SK-N-SH treated with all-trans-retinoic acid at 6 μM for 48 hours (cell line): ENCODE results near the gene SECISBP2.

Source experiments
- ATAC-seq: fragments of 200-7000 bp; cut with Tn5 transposase; 3 replicates; pipeline ENCODE4 v1.9.1; 2020; ENCODE audit warnings: mild to moderate bottlenecking, moderate library complexity
- BACH2 ChIP-seq: fragments of 250-450 bp; sonication (Bioruptor Pico); IDR thresholded peaks from 2 replicates; pipeline ENCODE4 v1.9.0; 2021; ENCODE audit warnings: mild to moderate bottlenecking, borderline replicate concordance
- CSDC2 ChIP-seq: fragments of 250-450 bp; sonication (Bioruptor Pico); IDR thresholded peaks from 2 replicates; pipeline ENCODE4 v1.5.0; 2020; ENCODE audit warnings: mild to moderate bottlenecking, moderate library complexity
- CSRNP3 ChIP-seq: fragments of 250-450 bp; sonication (Bioruptor Pico); IDR thresholded peaks from 2 replicates; pipeline ENCODE4 v1.5.1; 2021; ENCODE audit warnings: mild to moderate bottlenecking, moderate library complexity
- ESRRG ChIP-seq: fragments of 250-450 bp; sonication (Bioruptor Pico); IDR thresholded peaks from 2 replicates; pipeline ENCODE4 v1.6.1; 2021; ENCODE audit warnings: mild to moderate bottlenecking
- GLIS3 ChIP-seq: fragments of 250-450 bp; sonication (Bioruptor Pico); IDR thresholded peaks from 2 replicates; pipeline ENCODE4 v1.5.0; 2020; ENCODE audit warnings: mild to moderate bottlenecking, moderate library complexity
- ISL1 ChIP-seq: fragments of 250-450 bp; sonication (Bioruptor Pico); IDR thresholded peaks from 2 replicates; pipeline ENCODE4 v2.1.2; 2022; ENCODE audit warnings: mild to moderate bottlenecking, moderate library complexity
- PATZ1 ChIP-seq: fragments of 250-450 bp; sonication (Bioruptor Pico); IDR thresholded peaks from 2 replicates; pipeline ENCODE4 v1.8.0; 2020; ENCODE audit warnings: mild to moderate bottlenecking, moderate library complexity, borderline replicate concordance
- POU6F1 ChIP-seq: fragments of 250-450 bp; sonication (Bioruptor Pico); IDR thresholded peaks from 2 replicates; pipeline ENCODE4 v1.8.0; 2021; ENCODE audit warnings: low read depth, mild to moderate bottlenecking, moderate library complexity, borderline replicate concordance
- PPARA ChIP-seq: fragments of 250-450 bp; sonication (Bioruptor Pico); IDR thresholded peaks from 2 replicates; pipeline ENCODE4 v1.5.0; 2020; ENCODE audit warnings: mild to moderate bottlenecking, borderline replicate concordance
- RARB ChIP-seq: fragments of 250-450 bp; sonication (Bioruptor Pico); IDR thresholded peaks from 2 replicates; pipeline ENCODE4 v1.8.0; 2021; ENCODE audit warnings: mild to moderate bottlenecking, moderate library complexity
- SNAI2 ChIP-seq: fragments of 250-450 bp; sonication (Bioruptor Pico); IDR thresholded peaks from 2 replicates; pipeline ENCODE4 v1.5.0; 2020; ENCODE audit warnings: mild to moderate bottlenecking, moderate library complexity
- TCF4 ChIP-seq: fragments of 250-450 bp; sonication (Bioruptor Pico); IDR thresholded peaks from 2 replicates; pipeline ENCODE4 v1.8.0; 2021; ENCODE audit warnings: mild to moderate bottlenecking, moderate library complexity, borderline replicate concordance
- TOX ChIP-seq: fragments of 250-450 bp; sonication (Bioruptor Pico); IDR thresholded peaks from 2 replicates; pipeline ENCODE4 v1.8.0; 2021; ENCODE audit warnings: mild to moderate bottlenecking, moderate library complexity, borderline replicate concordance
- TSHZ2 ChIP-seq: fragments of 250-450 bp; sonication (Bioruptor Pico); IDR thresholded peaks from 2 replicates; pipeline ENCODE4 v1.5.0; 2020; ENCODE audit warnings: mild to moderate bottlenecking, moderate library complexity
- ZFP3 ChIP-seq: fragments of 250-450 bp; sonication (Bioruptor Pico); IDR thresholded peaks from 2 replicates; pipeline ENCODE4 v1.5.0; 2020; ENCODE audit warnings: mild to moderate bottlenecking, moderate library complexity
- ZFP30 ChIP-seq: fragments of 450-650 bp; formaldehyde crosslinking; IDR thresholded peaks from 2 replicates; pipeline ENCODE4 v1.5.0; 2022; ENCODE audit warnings: mild to moderate bottlenecking, moderate library complexity
- ZNF565 ChIP-seq: fragments of 450-650 bp; formaldehyde crosslinking; conservative IDR thresholded peaks from 2 replicates; pipeline ENCODE4 v1.5.0; 2020; ENCODE audit warnings: low read depth, mild to moderate bottlenecking, moderate library complexity
- ZNF70 ChIP-seq: fragments of 450-650 bp; formaldehyde crosslinking; IDR thresholded peaks from 2 replicates; pipeline ENCODE4 v1.5.0; 2020; ENCODE audit warnings: mild to moderate bottlenecking, moderate library complexity
- ZNF8 ChIP-seq: fragments of 450-650 bp; formaldehyde crosslinking; IDR thresholded peaks from 2 replicates; pipeline ENCODE4 v1.5.0; 2020; ENCODE audit warnings: mild to moderate bottlenecking, moderate library complexity

The SECISBP2 gene

GRCh38 chr9:89402695-89403427, 84.6 kb downstream of the SECISBP2 start (continued):
- TF ChIP-seq TSHZ2 (no peak), TOX (no peak)

- no peak for TF ChIP-seq CSDC2 (CRISPR knock-in tag)
- TF ChIP-seq SNAI2 (CRISPR knock-in tag) = no peak
- no peak for TF ChIP-seq ZFP30 (CRISPR knock-in tag)
- TF ChIP-seq, all 23 proteins: peak for 0
Measured at GRCh38 chr9:89404074-89404473, 85.8 kb downstream of the SECISBP2 start.

GRCh38 chr9:89405826-89406225, 87.5 kb downstream of the SECISBP2 start:
- TF ChIP-seq ESRRG (CRISPR knock-in tag) (no peak), ZNF8 (CRISPR knock-in tag) (no peak), PPARA (CRISPR knock-in tag) (no peak), SNAI2 (CRISPR knock-in tag) (no peak), POU6F1 (CRISPR knock-in tag) (no peak), GLIS3 (no peak), TCF4 (CRISPR knock-in tag) (no peak), TOX (no peak), BACH2 (CRISPR knock-in tag) (no peak), TSHZ2 (no peak), ZNF565 (CRISPR knock-in tag) (no peak), ZFP30 (CRISPR knock-in tag) (no peak), RARB (CRISPR knock-in tag) (no peak), ISL1 (CRISPR knock-in tag) (no peak), CSDC2 (CRISPR knock-in tag) (no peak), PATZ1 (no peak)
- no peak; the same call in 2 of the 3 replicates for ATAC-seq

More at GRCh38 chr9:89404074-89404473, 85.8 kb downstream of the SECISBP2 start:
- ATAC-seq = no peak

- no peak for ATAC-seq
- TF ChIP-seq CSRNP3 (no peak), ESRRG (CRISPR knock-in tag) (no peak), ZFP30 (CRISPR knock-in tag) (no peak), ZNF70 (CRISPR knock-in tag) (no peak), ZFP3 (CRISPR knock-in tag) (no peak)
Measured at GRCh38 chr9:89407070-89407469, 88.8 kb downstream of the SECISBP2 start.
